ENCODE results near the gene SLC39A2. TPM values are rescaled to one million over a fixed set of nuclear protein-coding genes. Genes with fewer than 3 reads are reported as not detected.
"Not testable (repeated sequence)": the region's sequence is repeated elsewhere in the genome, so short reads cannot be mapped to it uniquely, and the experiment has no call there.

SLC39A2 gene
- total RNA-seq, 1 experiment from 2014 or later, result not detected

DNA sequence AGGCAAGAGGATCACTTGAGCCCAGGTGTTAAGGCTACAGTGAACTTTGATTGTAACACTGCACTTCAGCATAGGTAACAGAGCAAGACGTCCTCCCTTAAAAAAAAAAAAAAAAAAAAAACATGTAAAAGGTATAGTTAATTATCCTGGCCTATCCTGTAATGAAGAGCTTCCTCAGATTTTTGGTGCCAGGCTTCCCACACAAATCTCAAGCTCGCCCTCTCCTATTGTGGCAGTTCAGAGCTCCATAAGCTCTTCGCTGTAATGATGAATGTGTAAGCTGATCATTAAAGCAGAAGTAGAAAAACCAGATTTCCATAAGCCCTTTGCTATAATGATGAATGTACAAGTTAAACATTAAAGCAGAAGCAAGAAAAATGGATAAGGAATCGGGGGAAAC is 2.0 kb upstream of the SLC39A2 start:
- DNase-seq (ENCODE audit: low spot score), result no peak

DNA sequence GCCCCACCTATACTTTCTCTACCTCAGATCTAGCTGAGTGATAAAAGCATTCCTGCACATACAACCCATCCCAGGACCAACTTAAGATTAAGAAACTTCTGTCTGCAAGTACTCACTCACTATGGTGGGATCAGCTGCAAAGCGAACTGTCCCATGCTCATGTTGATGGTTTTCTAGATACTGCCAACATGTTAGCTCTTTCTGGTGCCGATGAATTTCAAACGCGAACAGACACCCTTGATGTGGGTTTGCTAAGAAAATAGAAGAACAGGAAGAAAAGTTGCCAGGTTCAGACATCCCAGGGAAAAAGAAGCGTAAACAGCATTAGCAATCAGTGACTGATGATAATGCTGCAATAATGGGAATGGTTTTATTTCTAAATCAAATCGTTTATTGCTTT is 1.5 kb upstream of the SLC39A2 start:
- DNase-seq (ENCODE audit: low spot score), result no peak

DNA sequence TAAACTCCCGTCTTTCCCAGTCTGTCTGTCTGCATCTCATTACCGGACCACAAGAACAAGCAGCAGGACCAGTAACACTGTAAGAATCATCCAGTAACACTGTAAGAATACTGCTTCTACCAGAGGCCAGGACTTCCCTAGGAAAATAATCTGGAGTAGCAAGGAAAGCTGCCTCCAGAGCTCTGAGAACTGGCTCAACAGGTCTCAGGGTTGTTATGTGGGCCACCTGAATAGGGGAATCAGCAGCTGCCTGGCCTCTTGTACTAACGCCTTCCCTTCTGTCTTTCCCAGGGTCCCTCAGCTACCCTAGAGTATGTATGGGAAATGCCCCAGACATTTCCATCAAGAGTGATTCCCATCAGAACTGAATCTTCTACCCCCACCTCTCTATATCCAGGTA is 954 bp upstream of the SLC39A2 start:
- DNase-seq (ENCODE audit: low spot score), result no peak

DNA sequence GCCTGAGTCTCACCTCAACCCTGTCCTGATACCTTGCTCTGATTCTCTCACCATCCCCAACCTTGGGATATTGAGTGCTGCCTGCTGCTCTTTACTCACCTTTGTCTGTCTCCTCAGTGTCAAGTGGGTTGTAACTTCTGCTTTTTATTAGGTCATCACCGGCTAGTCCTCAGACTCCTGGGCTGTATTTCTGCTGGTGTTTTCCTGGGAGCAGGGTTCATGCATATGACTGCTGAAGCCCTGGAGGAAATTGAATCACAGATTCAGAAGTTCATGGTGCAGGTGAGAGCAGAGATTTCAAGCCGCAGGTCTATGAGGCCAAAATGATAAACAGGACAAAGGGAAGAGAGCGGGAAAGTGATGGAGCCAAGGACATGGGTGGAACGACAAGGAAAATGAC is 498 bp downstream of the SLC39A2 start:
- no peak for DNase-seq (ENCODE audit: low spot score)

DNA sequence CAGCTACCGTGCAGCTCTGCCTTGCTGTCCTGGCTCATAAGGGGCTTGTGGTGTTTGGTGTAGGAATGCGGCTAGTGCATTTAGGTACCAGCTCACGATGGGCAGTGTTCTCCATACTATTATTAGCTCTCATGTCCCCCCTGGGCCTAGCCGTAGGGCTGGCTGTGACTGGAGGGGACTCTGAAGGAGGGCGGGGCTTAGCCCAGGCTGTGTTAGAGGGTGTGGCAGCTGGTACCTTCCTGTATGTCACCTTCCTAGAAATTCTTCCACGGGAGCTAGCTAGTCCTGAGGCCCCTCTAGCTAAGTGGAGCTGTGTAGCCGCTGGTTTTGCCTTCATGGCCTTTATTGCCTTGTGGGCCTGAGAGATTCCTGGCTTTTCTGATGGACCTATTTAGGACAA is 2.1 kb downstream of the SLC39A2 start:
- no peak for DNase-seq (ENCODE audit: low spot score)

DNA sequence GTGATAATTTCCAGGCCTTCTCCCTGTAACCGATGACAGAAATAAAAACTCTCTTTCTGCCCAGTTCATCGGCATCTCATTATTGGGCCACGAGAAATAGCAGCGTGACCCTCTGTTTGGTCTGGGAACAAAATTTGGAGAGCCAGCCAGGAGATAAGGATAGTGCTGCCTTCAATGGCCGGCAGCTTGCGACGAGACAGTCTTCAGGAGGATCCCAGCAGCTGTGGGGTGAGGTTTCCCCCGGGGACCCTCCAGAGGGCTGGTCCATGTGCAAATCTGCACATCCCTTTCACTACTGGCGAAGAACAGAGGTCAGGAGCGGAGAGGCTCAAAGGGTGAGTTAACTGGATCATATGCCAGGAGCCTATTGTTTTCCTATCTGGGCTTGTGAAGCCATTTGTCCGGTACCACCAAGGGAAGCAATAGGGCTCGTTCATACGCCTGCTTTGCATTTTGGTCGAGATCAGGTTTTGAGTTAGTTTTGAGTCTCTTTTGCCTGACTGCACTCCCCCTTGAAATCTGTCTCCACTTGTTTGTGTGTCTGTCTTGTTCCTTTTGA is 4.8 kb downstream of the SLC39A2 start:
- DNase-seq (ENCODE audit: low spot score), result no peak

DNA sequence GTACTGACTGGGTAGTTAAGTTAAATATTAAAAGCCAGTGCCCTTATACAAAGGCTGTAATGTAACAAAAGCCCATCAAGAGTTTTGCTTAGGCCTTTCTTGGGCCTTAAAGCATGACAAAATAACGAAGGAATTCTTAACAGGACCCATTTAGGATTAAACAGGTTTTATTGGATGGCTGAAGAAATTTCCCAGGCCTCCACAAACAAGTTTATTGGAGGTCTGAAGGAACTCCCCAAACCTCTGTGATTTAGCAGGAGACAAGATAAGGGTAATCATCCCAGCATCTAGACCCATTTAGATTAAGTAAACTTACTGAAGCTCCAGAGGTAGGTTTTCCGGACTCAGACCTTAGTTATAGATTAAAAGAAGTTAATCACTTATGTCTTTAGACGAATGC is 10.6 kb downstream of the SLC39A2 start:
- DNase-seq (ENCODE audit: low spot score), result not testable (repeated sequence)

DNA sequence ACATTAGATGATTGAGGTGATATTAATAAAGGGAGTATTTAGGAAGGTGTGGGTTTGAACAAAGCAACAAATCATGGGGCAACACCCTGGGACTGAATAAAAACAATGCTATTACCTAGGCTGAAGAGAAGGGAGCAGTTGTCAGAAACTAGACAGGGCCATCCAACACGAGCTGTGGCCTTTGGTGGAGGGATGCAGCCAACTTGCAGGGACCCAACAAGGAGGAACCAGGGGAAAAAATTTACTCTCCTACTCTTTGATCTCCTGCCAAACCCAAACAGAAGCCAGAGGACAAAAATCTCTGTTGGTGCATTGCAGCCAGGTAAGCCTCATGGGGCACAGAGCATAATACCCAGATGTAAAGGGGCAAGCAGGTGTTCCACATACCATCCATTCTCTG is 12.0 kb downstream of the SLC39A2 start:
- no peak for DNase-seq (ENCODE audit: low spot score)

DNA sequence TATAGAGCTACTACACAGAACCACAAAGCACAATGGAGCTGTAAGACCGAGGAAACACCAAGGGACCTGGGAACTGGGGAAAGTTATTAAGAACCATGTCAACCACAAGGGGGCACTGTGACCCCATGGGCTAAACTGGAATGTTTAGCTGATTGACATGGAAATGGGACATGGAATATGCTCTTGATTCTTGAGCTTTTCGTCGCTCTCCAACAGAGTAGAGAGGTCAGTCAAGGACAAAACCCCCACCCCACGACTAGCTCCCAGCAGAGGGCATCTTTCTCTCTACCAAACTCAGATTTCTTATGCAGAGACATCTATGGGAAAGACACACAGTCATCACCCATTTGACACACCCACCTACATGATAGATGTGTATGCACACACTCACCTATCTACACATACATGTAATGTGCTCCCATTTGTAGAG is 15.7 kb downstream of the SLC39A2 start:
- peak; percentile 91 for DNase-seq (ENCODE audit: low spot score)

DNA sequence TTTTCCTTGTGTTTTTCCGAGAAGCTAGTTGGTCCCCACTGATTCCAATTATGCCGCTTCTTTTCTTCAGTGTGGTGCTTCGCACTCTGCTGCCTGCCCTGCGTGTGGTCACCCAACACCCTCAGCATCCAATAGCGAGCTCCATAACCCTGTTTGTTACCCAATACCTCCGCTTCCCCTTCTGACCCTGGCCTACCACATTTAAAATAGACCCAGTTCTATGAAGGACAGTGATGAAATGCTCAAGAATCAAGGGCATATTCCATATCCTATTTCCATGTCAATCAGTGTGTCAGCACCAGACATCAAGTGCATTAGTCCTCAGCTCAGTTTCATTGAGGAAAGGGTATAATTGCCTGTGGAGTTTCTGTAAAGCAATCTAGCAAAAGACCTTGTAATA is 16.2 kb downstream of the SLC39A2 start:
- DNase-seq (ENCODE audit: low spot score), result no peak

DNA sequence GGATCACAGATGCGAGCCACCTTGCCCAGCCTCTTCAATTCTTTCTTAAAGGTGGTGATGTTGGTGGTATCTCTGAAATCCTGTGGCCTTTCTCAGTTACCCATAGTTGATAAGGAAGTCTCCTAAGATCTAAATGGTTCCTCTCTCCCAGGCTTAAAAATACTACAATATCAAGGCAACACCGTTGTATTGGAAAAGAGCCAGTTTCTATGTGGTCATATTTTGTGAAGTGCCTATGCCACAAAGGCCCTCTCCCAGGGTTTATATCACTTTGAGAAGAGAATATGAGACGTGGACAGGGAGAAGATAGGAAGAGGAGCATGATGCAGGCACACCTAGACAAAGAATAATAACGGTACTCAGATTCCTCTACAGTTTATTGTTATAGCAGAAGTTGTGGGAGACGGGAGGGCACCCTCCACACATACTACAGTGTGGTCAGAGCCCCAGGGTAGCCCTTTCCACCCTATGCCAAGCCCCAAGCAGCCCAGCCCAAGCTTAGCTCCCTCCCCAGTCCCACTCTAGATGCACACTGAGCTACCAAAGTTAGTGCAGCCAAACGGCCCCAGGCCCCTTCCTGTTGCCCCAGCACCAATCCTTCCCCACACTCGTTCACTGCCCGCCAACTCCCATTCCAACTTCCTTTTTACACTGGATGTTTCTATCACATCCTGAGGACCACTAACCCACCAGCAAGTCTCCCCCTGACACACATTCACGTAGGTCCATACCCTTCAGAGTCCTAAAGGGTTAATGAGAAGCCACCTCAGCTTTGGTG is 17.5 kb downstream of the SLC39A2 start:
- no peak for DNase-seq (ENCODE audit: low spot score)

DNA sequence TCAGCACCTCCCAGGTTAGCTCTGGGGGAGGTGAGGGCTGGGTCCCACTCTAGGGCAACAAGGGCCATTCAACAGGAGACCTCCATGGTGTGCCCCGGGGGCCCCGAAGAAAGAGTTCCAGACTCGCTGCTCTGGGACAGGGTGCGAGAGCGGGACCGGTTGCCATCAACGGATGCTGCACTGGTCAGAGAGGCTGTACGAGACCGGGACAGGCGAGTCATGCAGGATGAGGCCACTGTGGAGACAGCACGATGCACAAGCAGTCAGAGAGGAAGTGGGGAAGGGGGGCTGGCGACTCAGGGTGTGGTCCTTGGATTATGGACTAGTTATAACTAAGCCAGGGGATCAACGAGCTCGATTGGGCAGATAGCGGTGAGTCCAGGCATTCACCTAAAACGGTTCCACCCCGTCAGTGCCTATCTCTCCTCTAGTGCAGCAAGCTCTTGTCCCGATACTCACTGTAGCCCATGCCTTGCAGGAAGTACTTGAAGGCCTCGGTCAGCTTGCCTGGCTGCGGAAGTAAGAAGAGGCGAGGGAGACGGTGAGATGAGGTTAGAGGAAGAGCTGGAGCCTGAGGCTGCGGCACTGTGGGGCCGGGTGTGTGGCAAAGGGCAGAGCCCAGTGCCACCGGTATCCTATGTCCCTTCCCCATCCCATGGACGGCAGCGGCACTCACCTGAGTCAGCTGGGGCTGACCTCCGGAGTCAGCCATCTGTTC is 18.6 kb downstream of the SLC39A2 start:
- no peak for DNase-seq (ENCODE audit: low spot score)

DNA sequence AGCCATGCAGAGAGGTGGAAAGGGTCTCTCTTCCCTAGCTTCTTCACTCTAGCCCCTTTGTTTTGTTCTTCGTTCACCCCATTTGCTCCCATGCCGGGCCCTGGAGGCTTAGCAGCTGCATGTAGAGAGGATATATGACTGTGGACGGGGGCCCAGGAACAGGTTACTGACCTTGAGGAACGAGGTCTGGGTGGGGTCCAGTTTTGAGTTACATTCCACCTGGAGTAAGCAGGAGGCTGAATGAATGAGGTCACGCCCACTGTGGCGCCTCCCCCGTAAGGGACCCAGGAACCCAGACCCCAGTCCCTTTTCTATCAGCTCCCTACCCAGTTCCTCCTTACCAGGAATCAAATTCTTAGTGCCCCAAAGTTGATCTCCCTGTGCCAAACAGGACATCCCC is 19.2 kb downstream of the SLC39A2 start:
- no peak for DNase-seq (ENCODE audit: low spot score)

DNA sequence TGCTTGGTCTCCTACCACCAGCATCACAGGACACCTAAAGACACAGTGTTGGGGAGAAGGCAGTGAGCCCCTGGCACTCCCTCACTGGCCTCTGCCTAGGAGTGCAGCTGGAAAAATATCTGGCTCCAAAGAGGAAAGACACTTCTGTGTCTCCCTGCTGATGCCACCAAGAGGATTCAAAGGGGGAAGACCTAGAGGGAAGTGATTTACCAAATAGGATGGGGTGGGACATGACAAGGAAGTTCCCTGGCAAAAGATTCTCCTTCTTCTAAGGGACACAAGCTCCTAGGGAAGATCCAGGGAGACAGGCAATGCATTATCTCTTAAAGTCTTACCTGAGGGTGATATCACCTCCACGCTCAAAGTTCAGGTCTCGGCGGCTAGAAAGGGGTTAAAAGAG is 19.7 kb downstream of the SLC39A2 start:
- DNase-seq (ENCODE audit: low spot score), result no peak

DNA sequence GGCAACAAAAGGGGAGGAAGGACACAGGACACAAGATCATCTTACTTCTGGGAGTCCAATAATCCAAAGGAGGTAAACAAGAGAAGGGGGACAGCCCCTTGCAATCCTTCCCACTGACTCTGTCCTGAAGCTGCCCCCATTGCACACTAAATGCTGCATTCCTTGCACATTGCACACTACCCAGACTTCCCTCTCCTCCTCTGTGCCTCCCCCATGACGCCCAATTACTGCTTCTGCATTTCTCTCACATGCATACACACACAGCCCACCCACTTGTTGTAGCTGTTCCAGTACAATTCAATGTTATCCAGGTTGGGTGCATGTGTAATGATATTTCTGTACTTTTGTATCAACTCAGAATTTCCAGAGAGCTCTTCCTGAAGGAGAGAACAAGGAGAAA is 20.3 kb downstream of the SLC39A2 start:
- DNase-seq (ENCODE audit: low spot score), result no peak

DNA sequence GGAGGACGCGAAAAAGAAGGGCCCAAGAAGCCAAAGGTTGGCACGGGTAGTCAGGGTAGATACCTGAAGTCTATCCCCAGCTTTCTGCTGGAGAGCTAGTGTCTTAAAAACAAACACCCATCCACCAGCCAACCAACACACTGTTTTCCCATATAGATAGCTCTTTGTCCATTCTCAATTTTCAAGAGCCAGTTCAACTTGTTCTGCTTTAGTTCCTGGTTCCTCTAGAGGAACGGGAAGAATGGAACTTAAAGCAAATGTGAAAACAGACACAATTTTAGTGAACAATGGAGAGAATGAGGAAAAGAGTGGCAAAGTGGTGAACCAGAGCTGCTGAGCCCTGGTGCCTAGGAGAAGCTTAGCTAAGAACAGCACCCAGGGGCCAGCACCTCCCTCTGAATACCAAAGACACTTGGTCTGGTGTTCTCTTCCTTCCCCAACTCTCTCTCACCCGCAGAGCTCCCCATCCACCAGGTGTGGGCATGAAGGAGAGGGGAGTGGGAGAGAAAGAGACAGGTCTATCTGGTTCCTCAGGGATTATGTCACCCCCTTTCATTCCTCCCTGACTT is 22.0 kb downstream of the SLC39A2 start:
- no peak for DNase-seq (ENCODE audit: low spot score)

DNA sequence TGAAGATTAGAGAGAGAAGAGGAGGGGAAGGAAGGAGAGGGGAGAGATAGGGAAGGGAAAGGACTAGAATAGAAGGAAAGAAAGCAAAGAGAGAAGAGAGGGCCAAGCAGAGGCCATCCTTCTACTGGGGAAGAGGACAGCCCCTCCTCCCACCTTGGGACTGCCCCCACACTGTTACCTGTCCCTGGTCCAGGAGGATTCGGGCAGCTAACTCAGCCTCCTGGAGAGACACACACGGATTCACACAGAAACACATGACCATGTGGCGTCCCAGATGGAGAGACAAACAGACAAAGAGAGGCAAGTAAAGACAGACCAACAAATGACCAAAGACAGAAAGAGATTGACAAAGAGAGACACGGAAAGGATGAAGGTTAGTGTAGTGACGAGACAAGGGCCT is 23.6 kb downstream of the SLC39A2 start:
- DNase-seq (ENCODE audit: low spot score), result no peak

DNA sequence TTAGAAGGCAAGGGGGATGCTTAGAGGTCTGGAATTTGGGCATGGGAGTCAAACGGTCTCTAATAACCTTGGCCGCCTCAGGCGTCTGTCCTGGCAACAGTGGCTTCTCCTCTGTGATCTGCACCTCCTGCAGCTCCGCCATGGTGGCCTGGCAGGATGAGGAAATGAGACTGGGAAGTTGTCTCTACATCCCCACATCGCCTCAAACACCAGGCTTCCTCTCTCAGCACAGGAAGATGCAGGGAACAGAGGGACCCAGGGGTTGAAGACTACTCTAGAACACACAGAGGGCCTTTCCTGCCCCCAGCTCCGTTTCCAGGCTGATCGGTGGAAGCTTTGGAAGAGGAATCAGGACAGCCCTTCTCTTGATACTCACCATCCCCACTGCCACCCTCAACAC is 24.1 kb downstream of the SLC39A2 start:
- no peak for DNase-seq (ENCODE audit: low spot score)

DNA sequence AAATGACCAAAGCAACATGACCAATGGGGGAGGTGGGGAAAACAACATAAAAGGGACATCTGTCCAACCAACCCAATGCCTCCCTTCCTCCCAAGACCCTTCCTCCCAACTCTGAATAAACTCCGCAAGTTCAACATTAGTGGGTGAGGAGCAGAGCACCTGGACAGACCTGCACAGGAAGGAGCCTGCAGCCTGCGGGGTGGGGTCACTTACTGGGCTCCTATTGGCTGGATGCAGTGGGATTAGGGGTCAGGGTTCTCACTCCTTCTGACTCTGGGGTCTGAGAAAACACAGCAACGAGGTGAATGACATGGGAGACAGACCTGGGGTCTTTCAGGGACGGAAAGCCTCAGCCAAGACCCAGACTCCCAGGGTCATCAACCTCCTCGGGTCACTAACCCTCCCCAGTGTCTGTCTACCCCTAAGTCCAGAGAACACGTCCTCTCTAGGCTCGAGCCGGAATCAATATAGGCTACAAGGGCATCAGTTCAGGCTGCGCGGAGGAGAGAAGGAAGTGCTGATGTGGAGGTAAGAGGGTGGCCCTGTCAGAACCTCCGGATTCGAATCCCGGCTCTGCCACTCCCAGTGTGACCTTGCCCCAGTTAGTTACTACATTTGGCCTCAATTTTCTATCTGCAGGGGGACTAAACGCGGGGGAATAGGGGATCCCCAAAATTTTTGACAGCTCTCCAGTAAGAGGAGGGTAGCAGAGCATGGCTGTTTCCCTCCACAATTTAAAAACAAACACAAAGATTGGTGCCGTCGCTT is 24.9 kb downstream of the SLC39A2 start:
- DNase-seq (ENCODE audit: low spot score), result no peak

DNA sequence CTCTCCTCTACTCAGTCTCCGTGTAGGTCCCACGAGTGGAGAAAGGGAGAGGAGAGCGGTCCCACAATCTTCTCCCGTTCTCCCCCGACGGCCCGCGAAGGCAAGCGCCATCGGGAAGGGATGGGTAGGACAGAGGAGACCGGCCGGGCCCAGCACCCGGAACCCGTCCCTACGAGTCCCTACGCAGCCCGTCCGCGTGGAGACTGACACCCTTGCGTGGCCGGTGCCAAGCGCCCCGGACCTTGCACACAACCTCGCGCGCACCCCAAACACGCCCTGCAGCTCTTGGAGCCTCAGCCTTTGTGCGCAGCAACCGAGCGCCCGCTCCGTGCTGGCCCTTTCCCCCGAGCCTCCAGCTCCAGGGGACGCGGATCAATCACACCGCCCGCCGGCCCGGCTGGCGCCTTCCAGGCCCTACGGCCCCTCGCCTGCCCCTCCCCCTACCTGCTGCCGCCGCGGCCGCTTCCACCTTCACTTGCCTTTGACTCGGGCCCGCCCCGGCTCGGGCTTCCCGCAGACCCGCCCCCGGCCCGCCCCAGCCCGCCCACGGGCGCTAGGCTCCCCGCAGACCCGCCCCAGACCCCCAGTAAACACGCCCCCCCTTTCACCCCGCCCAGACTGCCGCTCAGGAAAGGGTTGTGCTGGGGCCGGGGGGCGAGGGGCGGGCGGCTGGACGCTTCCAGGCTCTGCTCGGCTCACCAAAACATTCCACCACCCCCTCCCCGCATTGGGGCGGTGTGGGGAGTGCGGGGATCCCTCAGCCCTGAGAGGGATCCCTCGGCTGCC is 25.7 kb downstream of the SLC39A2 start, which contains the start of gene NDRG2:
TSS of gene NDRG2 (minus strand) at position 477 of the 786 bp plus-strand sequence. CDS start 1,746 bp downstream, outside the sequence.
- peak; percentile 35 for DNase-seq (ENCODE audit: low spot score)
